Sigmoid colon (tissue), 3 donors: ENCODE data around the gene NKD2.

Experiments
- POLR2A ChIP-seq, 2 donors: fragments of 450-650 bp; IDR thresholded peaks; one replicate each; pipeline ENCODE4 v1.6.1; 2016; ENCODE audit warnings: antibody characterized with exemption in 2 of 2, mild to moderate bottlenecking in 2 of 2, moderate library complexity in 2 of 2
- TF ChIP-seq, protein P1 (sequence below), 4 experiments: fragments of 450-650 bp in 3 of 4; fragments of 200-600 bp in 1 of 4; IDR thresholded peaks; one replicate each; pipeline ENCODE4 v1.5.1; 2016 to 2019; ENCODE audit warnings: antibody characterized with exemption in 4 of 4, mild to moderate bottlenecking in 3 of 4, moderate library complexity in 2 of 4

DNA sequence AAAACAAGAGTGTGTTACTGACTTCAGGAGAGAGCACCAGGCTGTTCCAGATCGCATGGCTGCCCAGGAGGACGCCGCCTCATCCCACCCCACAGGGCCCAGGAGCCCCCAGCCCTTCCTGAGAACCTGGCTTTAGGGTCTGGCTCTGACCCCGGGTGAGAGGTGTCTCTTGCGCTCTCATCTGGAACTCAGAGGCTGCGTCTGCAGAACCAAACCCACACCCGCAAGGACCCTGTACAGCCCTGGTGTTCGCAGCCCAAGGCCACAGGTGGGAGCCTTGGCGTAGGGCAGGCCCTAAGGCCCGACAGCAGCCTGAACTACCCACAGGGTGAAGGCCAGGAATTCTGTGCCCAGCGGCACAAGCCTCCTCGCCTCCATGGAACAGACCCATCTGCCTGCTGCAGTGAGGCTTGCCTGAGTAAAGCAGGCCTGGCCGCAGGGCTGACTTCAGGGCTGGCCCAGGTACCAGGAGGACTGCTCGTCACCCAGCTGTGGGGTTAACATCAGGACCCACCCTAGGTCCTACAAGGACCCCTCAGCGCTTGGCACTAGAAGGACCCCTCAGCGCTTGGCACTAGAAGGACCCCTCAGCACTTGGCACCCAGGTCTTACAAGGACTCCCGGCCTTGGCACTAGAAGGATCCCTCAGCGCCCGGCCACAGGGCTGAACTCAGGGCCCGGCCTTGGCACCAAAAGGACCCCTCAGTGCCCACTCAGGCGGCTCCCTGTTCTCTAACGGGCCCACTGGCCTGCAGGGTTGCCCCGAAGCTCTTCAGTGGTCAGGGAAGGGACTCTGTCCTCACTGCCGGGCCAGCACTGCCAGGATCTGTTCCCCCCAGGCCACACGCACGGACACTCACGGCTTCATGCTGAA, 48.2 kb downstream of the NKD2 start:
- TF ChIP-seq, protein P1, sequence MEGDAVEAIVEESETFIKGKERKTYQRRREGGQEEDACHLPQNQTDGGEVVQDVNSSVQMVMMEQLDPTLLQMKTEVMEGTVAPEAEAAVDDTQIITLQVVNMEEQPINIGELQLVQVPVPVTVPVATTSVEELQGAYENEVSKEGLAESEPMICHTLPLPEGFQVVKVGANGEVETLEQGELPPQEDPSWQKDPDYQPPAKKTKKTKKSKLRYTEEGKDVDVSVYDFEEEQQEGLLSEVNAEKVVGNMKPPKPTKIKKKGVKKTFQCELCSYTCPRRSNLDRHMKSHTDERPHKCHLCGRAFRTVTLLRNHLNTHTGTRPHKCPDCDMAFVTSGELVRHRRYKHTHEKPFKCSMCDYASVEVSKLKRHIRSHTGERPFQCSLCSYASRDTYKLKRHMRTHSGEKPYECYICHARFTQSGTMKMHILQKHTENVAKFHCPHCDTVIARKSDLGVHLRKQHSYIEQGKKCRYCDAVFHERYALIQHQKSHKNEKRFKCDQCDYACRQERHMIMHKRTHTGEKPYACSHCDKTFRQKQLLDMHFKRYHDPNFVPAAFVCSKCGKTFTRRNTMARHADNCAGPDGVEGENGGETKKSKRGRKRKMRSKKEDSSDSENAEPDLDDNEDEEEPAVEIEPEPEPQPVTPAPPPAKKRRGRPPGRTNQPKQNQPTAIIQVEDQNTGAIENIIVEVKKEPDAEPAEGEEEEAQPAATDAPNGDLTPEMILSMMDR (IDR thresholded peaks at IDR 0.05), result no peak
- TF ChIP-seq POLR2A (IDR thresholded peaks at IDR 0.05), result no peak
